HepG2 (cell line): Measurements from ENCODE around the gene LZTS2. TPM values are rescaled to one million over a fixed set of nuclear protein-coding genes. Genes with fewer than 3 reads are reported as not detected.

Experiments used
- AKNA ChIP-seq: sonication (generic); formaldehyde crosslinking; IDR thresholded peaks from 2 replicates; pipeline ENCODE4 v1.4.0; 2020; ENCODE audit warnings: missing genetic modification reagents, borderline replicate concordance
- BORCS8-MEF2B ChIP-seq: sonication (generic); formaldehyde crosslinking; IDR thresholded peaks from 2 replicates; pipeline ENCODE4 v1.8.0; 2022; ENCODE audit warnings: mild to moderate bottlenecking, missing genetic modification reagents
- BRF2 ChIP-seq: sonication (generic); formaldehyde crosslinking; IDR thresholded peaks from 2 replicates; pipeline ENCODE4 v1.8.1; 2022; ENCODE audit warnings: mild to moderate bottlenecking, missing genetic modification reagents
- CTCF ChIP-seq: sonication (generic); formaldehyde crosslinking; IDR thresholded peaks from 2 replicates; pipeline ENCODE4 v1.5.0; 2020; ENCODE audit warnings: mild to moderate bottlenecking, missing genetic modification reagents, moderate library complexity
- FOSL1 ChIP-seq: sonication (generic); formaldehyde crosslinking; IDR thresholded peaks from 2 replicates; pipeline ENCODE4 v1.9.0; 2021; ENCODE audit warnings: missing genetic modification reagents, borderline replicate concordance
- FOSL2 ChIP-seq: sonication (generic); formaldehyde crosslinking; IDR thresholded peaks from 2 replicates; pipeline ENCODE4 v1.4.0; 2020; ENCODE audit warnings: missing genetic modification reagents
- HMGA1 ChIP-seq: sonication (generic); formaldehyde crosslinking; conservative IDR thresholded peaks from 2 replicates; pipeline ENCODE4 v1.4.0; 2020; ENCODE audit warnings: missing genetic modification reagents
- KDM4B ChIP-seq: sonication (generic); formaldehyde crosslinking; IDR thresholded peaks from 2 replicates; pipeline ENCODE4 v1.4.0; 2020; ENCODE audit warnings: missing genetic modification reagents
- MAFF ChIP-seq: IDR thresholded peaks from 2 replicates; pipeline ENCODE4 v1.6.1; 2011; ENCODE audit warnings: low read depth, low read length, improper control_type of control experiment
- NFRKB ChIP-seq: fragments of 450-650 bp; IDR thresholded peaks from 2 replicates; pipeline ENCODE4 v1.6.1; 2017
- NONO ChIP-seq, 2 experiments: fragments of 450-650 bp in 1 of 2; sonication (generic) in 1 of 2; formaldehyde crosslinking in 1 of 2; IDR thresholded peaks in 1 of 2; conservative IDR thresholded peaks in 1 of 2; 2 replicates each; pipeline versions ENCODE4 v1.6.1 to v1.8.0; 2017 to 2022; ENCODE audit warnings: mild to moderate bottlenecking in 1 of 2, missing genetic modification reagents in 1 of 2, moderate library complexity in 1 of 2
- TAF1 ChIP-seq: sonication (generic); formaldehyde crosslinking; IDR thresholded peaks from 2 replicates; pipeline ENCODE4 v1.4.0; 2020; ENCODE audit warnings: missing genetic modification reagents
- TIGD3 ChIP-seq: sonication (generic); formaldehyde crosslinking; IDR thresholded peaks from 2 replicates; pipeline ENCODE4 v1.5.1; 2020; ENCODE audit warnings: mild to moderate bottlenecking, missing genetic modification reagents, borderline replicate concordance
- ZBTB2 ChIP-seq: sonication (generic); formaldehyde crosslinking; IDR thresholded peaks from 2 replicates; pipeline ENCODE4 v1.8.0; 2022; ENCODE audit warnings: low read depth, missing genetic modification reagents
- ZFP37 ChIP-seq: sonication (generic); formaldehyde crosslinking; IDR thresholded peaks from 2 replicates; pipeline ENCODE4 v1.4.0; 2020; ENCODE audit warnings: missing genetic modification reagents, borderline replicate concordance
- ZFP41 ChIP-seq: sonication (generic); formaldehyde crosslinking; IDR thresholded peaks from 2 replicates; pipeline ENCODE4 v1.4.0; 2020; ENCODE audit warnings: mild to moderate bottlenecking, missing genetic modification reagents, borderline replicate concordance
- ZMYM2 ChIP-seq: sonication (generic); formaldehyde crosslinking; IDR thresholded peaks from 2 replicates; pipeline ENCODE4 v1.8.0; 2022; ENCODE audit warnings: mild to moderate bottlenecking, missing genetic modification reagents
- ZNF207 ChIP-seq: fragments of 450-650 bp; IDR thresholded peaks from 2 replicates; pipeline ENCODE4 v1.6.1; 2016; ENCODE audit warnings: antibody characterized with exemption, borderline replicate concordance
- ZNF44 ChIP-seq: sonication (generic); formaldehyde crosslinking; IDR thresholded peaks from 2 replicates; pipeline ENCODE4 v1.5.1; 2020; ENCODE audit warnings: mild to moderate bottlenecking, missing genetic modification reagents
- polyA plus RNA-seq, 8 experiments: library from polyadenylated mRNA; depleted of rRNA in 3 of 8; stranded (reverse) in 7 of 8; unstranded in 1 of 8; fragments of >200 nt; fragmentation: Illumina TruSeq in 4 of 8; extraction: Trizol in 4 of 8; gene quantifications; 2 replicates each; pipeline versions ENCODE4 v1.2.1 to v1.2.3, GENCODE V29; 2011 to 2016; ENCODE audit warnings: low read depth in 4 of 8, missing spikeins in 1 of 8, mixed read lengths in 1 of 8; ENCODE audit not compliant: insufficient read depth in 1 of 8
- total RNA-seq, 5 experiments: library from RNA; depleted of rRNA; stranded (reverse); fragments of >200 nt; fragmentation: Illumina TruSeq; extraction: Trizol; gene quantifications; 2 replicates each; pipeline ENCODE4 v1.2.3, GENCODE V29; 2016; ENCODE audit warnings: low read depth in 1 of 5

Gene LZTS2
- total and polyA plus RNA-seq, 2 of the 13 experiments (the other 11 are each of a cell fraction or from before 2014, with no cell fraction given), result 43.6 to 65.6 TPM

GRCh38 chr10:101042667-101043362 is 43.2 kb downstream of the LZTS2 start (continued):
- TF ChIP-seq AKNA (CRISPR knock-in tag) (no peak), ZFP37 (CRISPR knock-in tag) (no peak), KDM4B (CRISPR knock-in tag) (no peak), ZNF207 (no peak), HMGA1 (no peak), BRF2 (CRISPR knock-in tag) (no peak), ZMYM2 (CRISPR knock-in tag) (0 out of 2 replicates have a peak, but pooled peaks have one; percentile 20), FOSL2 (CRISPR knock-in tag) (no peak), ZBTB2 (CRISPR knock-in tag) (peak; percentile 84), ZFP41 (no peak), TIGD3 (CRISPR knock-in tag) (no peak), TAF1 (CRISPR knock-in tag) (peak; percentile 44; the same call in 1 of the 2 replicates), FOSL1 (CRISPR knock-in tag) (no peak), BORCS8-MEF2B (CRISPR knock-in tag) (no peak), MAFF (no peak), CTCF (no peak), NFRKB (no peak), ZNF44 (no peak), NONO (IDR thresholded peaks at IDR 0.05) (no peak), NONO (CRISPR knock-in tag; conservative IDR thresholded peaks at IDR 0.05) (no peak)
